ENCODE measurements around the gene PRDM16.
"Not testable (repeated sequence)": the region's sequence is repeated elsewhere in the genome, so short reads cannot be mapped to it uniquely, and the experiment has no call there.

The PRDM16 gene

GRCh38 chr1:3084726-3085125 is 15.7 kb downstream of the PRDM16 start:
- DNase-seq = no peak

GRCh38 chr1:3085721-3086120 is 16.7 kb downstream of the PRDM16 start:
- DNase-seq = no peak

GRCh38 chr1:3086272-3086974 is 17.4 kb downstream of the PRDM16 start:
- DNase-seq = no peak

DNA sequence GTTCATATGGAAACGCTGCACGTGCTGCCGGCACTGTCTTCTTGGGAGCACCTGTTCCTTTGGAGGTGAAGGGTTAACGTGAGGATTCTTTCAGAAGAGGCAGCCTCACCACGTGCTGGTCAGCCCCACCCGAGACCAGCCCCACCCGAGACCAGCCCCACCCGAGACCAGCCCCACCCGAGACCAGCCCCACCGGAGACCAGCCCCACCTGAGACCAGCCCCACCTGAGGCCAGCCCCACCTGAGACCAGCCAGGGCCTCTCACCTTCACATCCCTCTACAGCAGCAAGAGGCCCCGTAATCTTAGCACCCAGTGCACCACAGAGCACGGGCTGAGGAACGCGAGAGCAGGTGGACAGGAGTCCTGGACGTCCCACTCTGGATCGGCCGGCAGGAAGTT is 18.0 kb downstream of the PRDM16 start:
- no peak for DNase-seq

GRCh38 chr1:3087946-3088668 is 19.1 kb downstream of the PRDM16 start:
- not testable (repeated sequence) for DNase-seq

DNA sequence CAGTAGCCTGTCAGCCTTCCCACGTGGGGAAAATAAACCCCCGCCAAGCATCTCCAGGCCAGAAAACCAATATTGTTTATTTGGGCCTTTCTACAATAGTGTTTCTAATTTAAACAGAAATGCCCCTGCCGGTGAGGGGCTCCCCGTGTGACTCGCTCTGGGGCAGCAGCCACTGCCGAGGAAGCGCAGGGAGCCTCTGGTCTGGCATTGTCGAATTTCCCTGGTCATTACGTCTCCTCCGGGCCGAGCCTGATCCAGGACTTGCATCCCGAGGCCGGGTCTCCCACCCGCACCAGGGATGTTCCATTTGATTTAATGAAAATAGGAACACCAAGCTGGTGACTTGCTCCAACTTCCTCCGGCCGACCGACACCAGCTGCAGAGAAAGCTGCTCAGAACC is 20.5 kb downstream of the PRDM16 start:
- DNase-seq = no peak

DNA sequence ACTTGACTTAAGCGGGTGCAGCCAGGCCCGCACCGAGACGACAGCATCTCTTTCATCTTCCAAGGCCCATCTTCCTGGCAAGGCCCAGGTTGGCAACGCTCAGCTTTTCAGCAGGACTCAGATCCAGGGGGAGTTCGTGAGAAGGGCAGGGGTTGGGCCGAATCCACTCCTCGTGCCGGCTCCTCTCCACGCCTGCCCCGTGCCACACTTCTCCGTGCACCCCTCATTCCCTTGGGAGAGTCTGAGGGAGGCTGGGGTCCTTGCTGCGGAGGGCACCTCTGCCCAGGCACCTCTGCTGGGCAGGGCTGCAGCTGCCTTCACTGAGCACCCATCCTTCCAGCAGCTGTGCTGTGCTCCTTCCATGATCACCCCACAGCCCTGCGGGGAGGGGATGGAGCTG is 22.3 kb downstream of the PRDM16 start:
- no peak for DNase-seq

DNA sequence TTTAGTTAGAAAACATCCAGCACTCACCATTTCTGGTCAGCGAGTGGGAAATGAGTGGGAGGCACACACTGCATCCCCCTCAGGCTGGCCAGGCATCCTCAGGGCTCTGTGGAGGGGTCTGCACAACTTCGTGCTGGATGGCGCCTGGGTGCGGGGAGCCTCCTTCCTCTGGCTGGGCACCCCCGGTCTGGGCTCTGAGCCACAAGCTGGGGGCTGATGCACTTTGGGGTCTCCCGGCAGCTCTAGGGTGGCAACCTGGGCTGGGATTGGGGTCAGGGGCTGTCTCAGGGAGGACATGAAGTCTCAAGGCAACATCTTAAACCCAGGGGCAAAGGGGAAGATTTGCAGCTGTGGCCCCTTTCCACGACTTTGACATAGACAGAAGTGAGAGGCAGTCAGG is 23.5 kb downstream of the PRDM16 start:
- no peak for DNase-seq

- DNase-seq = no peak
Observed at GRCh38 chr1:3093898-3094626, 25.1 kb downstream of the PRDM16 start.

DNA sequence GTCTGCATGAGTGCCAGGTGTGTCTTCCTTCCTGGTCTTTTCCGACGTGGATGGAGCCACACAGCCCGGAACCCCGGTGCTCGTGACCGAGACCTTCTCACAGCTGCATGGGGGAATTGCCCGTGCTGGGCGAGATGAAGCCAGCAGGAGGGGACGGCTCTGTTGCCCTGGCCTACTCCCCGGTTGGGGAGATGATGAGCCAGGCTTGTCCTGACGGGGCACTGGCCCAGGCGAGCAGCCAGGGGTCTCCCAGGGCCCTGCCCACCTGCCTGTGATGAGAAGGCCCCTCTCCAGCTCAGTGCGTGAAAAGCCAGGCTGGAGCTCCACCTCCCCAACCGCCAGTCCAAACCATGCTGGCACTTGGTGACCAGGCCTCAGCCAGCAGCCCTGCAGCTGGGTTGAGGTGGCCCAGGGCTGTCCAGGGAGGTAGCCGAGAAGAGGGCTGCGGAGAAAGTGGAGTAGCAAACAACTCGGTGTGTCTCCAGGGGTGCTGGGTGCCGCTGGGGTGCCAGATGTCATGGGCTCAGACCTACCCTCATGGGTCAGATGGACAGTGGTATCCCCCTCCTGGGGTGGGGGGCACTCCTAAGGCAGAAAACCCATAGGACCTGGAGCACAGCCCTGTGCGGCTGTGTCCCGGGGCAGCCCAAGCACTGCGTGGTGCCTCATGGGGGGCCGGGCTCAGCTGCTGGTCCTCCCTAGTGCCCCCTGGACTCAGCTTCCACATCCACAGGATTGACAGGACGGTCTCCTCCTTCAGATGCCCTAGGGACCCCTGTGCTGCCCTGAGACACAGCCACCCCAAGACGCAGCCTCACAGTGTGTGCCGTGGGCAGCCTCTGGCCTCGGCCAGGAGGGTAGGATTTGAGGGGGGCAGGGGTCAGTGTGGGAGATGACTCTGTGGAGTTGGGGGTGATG is 26.1 kb downstream of the PRDM16 start:
- DNase-seq = no peak

DNA sequence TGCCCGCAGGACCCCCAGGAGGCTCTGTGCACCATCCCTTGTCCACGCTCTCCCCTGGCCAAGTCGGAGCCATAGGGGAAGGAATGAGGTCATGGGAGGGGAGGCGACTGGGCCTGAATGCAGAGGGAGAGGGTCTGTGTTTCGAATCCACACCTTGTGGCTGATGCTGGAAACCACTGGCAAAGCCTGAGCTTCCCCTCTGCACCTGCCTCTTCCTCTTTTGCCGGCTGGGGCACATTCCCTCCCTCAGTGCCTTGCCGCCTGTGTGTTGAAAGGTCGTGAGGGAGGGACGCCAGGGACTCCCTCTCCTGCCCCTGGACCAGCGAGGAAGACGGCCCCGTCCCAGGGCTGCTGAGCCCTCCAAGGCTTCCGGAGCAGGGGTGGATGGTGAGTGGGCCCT is 27.3 kb downstream of the PRDM16 start:
- no peak for DNase-seq

GRCh38 chr1:3097231-3097630 is 28.2 kb downstream of the PRDM16 start:
- no peak for DNase-seq

GRCh38 chr1:3097861-3098260 is 28.9 kb downstream of the PRDM16 start:
- DNase-seq = no peak

GRCh38 chr1:3099861-3100260 is 30.9 kb downstream of the PRDM16 start:
- no peak for DNase-seq

DNA sequence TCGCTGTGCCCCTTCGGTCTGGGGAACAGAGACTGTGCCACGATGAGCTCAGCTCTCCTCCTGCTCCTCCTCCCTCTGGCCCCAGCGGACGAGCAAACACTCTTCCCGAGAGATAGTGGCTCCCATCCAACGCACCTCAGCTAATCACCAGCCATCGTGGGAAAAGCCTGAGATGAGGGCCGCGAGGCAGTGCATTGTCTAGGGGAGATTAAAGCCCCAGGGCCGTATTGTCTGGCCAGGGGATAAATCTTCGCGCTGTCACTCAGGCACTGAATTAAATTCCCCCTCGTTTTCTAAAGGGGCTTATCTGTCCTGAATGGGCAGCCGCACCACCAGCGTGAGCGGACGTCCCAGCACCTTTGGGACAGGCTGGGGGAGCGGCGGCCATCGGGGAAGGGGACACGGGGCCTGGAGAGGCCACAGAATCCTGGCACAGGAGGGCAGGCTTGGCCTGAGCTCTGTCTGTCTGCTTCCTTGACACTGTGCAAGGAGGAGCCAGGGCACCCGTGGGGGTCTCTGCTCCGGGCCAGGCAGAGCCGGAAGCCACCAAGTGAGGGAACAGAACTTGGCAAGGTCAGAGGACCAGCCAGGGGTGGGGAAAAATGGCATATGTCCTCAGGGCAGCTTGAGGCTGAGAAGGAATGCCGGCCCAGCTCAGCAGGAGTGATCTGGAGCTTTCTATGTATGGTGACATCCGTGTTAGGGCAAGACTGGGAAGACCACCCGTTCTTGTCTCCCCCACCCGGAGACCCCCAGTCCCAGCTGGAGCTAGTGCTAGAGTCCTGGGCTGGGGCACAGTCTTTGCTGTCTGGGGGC is 32.3 kb downstream of the PRDM16 start:
- no peak for DNase-seq

GRCh38 chr1:3102641-3103040 is 33.6 kb downstream of the PRDM16 start:
- DNase-seq = no peak

DNA sequence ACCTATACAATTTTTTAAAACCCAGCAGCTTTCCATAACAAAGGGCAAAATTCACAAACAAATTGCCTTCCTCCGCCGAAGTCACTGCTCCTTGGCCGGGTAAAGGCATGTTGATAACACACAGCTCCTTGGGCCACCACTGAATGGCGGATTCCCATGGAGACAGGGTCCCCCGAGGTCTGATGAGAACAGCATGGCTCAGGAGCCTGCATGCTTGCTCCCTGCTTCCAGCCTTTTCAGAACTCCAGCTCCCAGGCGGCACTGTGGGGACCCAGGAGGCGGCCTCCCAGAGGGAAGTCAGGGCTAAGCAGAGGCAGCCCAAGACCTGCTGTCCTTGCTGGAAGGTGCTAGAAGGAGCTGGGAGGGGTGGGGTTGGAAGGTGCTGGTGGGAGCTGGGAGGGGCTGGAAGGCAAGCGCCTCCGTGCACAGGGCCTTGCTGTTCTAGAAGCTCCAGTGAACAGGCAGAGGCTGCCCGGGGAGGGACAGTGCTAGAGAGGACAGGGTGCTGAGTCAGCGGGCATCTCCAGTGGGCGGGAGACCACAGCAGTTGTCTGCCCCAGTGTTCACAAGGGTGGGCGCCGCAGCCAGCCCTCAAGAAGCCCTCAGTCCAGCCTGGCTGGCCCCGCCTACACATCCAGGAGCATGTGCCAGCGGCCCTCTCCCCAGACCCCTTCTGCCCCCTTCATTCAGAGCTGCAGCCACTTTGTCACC is 35.1 kb downstream of the PRDM16 start:
- DNase-seq = no peak

DNA sequence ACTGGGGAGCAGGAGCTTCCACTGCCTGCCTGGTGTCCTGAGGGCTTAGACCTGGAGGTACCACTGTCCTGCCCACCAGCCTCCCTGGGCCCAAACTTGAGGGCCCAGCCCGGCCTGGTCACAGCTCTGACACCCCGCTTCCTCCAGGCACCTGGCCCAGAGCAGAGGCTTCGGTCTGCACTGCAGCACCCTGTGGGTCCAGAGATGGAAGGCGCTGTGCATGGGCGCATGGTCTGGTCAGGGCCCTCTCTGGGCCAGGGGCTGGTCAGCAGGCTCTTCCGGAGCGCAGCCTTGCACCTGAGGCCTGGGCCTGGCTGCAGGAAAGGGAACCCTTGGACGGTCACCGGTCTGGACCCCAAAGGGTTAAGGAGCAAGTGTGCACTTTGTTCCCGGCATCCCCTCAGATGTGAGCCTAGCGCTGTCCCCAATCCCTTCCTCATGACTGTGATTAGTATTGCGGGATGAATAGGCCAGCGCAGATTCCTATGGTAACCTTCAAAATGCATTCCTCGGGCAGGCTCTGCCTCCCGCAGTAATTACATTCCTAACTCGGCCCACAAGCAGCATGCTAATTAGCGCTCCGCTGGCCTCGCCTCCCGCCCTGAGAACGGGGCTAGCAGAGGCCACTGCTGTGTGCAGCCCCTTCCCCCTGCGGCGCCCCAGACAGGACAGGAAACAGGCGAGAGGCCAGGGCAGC is 36.3 kb downstream of the PRDM16 start:
- DNase-seq = no peak

GRCh38 chr1:3106216-3106615 is 37.2 kb downstream of the PRDM16 start:
- DNase-seq = no peak

DNA sequence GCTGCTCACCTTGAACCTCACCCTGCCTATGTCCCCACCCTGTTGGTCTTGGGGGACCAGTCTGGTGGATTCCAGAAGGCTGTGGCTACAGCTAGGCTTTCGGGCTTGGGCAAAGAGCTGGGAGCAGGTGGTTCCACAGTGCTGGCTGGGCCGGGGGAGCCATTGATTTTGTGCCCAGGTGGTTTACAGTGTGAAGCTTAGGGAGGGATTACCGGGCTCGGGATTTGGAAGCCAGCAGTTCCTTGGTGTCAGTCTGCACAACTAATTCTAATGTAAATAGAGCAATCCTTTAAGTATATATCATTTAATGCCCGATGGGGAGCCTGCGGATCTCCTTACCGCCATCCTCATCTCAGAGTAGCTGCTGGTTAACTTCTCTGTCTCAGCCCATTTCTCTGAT is 38.2 kb downstream of the PRDM16 start:
- no peak for DNase-seq

GRCh38 chr1:3109355-3109754 is 40.4 kb downstream of the PRDM16 start:
- no peak for DNase-seq

Data from CD4-positive, alpha-beta T cell treated with Interleukin-12 subunit alpha and Interleukin-12 subunit beta, for 1 hour (primary cell).